NB4 (cell line): ENCODE results near the gene KRTAP1-1.
"Not testable (repeated sequence)": the region's sequence is repeated elsewhere in the genome, so short reads cannot be mapped to it uniquely, and the experiment has no call there.

Source experiments
- CTCF ChIP-seq: IDR thresholded peaks from one replicate; pipeline ENCODE4 v1.5.1; 2012; ENCODE audit warnings: low read depth, low read length
- MAX ChIP-seq: IDR thresholded peaks from 2 replicates; pipeline ENCODE4 v1.6.1; 2011; ENCODE audit warnings: low read depth, low read length
- MYC ChIP-seq: IDR thresholded peaks from 2 replicates; pipeline ENCODE4 v1.6.1; 2011; ENCODE audit warnings: low read depth, low read length
- POLR2A ChIP-seq: IDR thresholded peaks from 2 replicates; pipeline ENCODE4 v1.6.1; 2011; ENCODE audit warnings: mild to moderate bottlenecking; ENCODE audit not compliant: insufficient read length; ENCODE audit errors: extremely low read depth

- TF ChIP-seq CTCF, POLR2A, MYC, MAX: not testable (repeated sequence)
Measured at GRCh38 chr17:41040783-41041571, at the start of gene KRTAP1-1.
